HEK293 (cell line): Measurements from ENCODE around the gene SMIM8.

Source experiments
- CTCF ChIA-PET: fragments of 350-600 bp; formaldehyde crosslinking; extraction: SDS; loops from one replicate; lab custom pipeline; 2021; ENCODE audit warnings: antibody characterized with exemption; lab: Yijun Ruan, JAX
- POLR2A ChIA-PET: fragments of 300-600 bp; formaldehyde crosslinking; extraction: SDS; loops from one replicate; lab custom pipeline; 2020; ENCODE audit warnings: antibody characterized with exemption, inconsistent platforms; lab: Yijun Ruan, JAX
- H3K27ac ChIP-seq: fragments of 200-500 bp; sonication (Bioruptor generic); 2 replicates; pipeline ENCODE4 v1.5.1; 2014; ENCODE audit warnings: low read depth, low read length, control low read depth, inconsistent platforms; ENCODE audit errors: extremely low read depth
- H3K36me3 ChIP-seq, 2 experiments: fragments of 200-500 bp in 1 of 2; sonication (Bioruptor generic) in 1 of 2; 1 replicate in 1 of 2; 2 replicates in 1 of 2; pipeline ENCODE4 v1.5.1; 2014 to 2017; ENCODE audit warnings: inconsistent platforms in 2 of 2, low read length in 2 of 2; ENCODE audit not compliant: control insufficient read depth in 2 of 2, insufficient read depth in 1 of 2
- H3K4me1 ChIP-seq: fragments of 200-500 bp; sonication (Bioruptor generic); 2 replicates; pipeline ENCODE4 v1.5.1; 2014; ENCODE audit warnings: mild to moderate bottlenecking, low read length, inconsistent platforms; ENCODE audit not compliant: control insufficient read depth, insufficient read depth
- H3K4me3 ChIP-seq: 2 replicates; pipeline ENCODE4 v1.5.1; 2011; ENCODE audit warnings: low read depth, mild to moderate bottlenecking, control low read depth, low read length, moderate library complexity
- H3K9me3 ChIP-seq: fragments of 200-500 bp; sonication (Bioruptor generic); 2 replicates; pipeline ENCODE4 v1.5.1; 2014; ENCODE audit warnings: low read depth, low read length, inconsistent platforms; ENCODE audit not compliant: control insufficient read depth, insufficient read depth
- ZNF239 ChIP-seq: fragments of 450-650 bp; formaldehyde crosslinking; IDR thresholded peaks from 2 replicates; pipeline ENCODE4 v1.5.1; 2016; ENCODE audit warnings: missing biosample characterization, missing genetic modification characterization
- ZNF654 ChIP-seq: fragments of 450-650 bp; formaldehyde crosslinking; IDR thresholded peaks from 2 replicates; pipeline ENCODE4 v1.5.1; 2016; ENCODE audit warnings: low read depth, missing biosample characterization, missing genetic modification characterization
- TF ChIP-seq, protein P1 (sequence below): fragments of 450-650 bp; formaldehyde crosslinking; IDR thresholded peaks from 2 replicates; pipeline ENCODE4 v1.5.1; 2016; ENCODE audit warnings: missing biosample characterization, missing genetic modification characterization

Gene SMIM8

DNA sequence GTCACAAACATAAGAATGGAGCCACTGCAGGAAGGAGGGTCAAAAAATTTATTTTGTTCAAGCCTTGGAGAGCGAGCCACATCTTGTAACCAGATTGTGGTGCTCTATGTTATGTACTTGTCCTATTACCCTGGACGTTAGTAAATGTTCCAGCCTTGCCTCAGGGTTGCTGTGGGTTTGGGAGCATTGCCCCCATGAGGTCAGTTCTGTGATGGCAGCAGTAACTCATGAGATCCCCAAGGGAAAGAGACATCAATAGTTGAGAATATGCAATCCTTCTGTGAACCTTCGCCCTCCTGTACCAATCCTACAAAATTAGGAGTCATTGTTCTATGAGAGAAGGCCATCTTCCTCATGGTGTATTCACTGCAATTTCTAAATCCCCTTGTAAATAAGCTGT is 68.9 kb downstream of the SMIM8 start:
- H3K4me3 ChIP-seq: no peak overlapping the region
- no peaks in the 10 kb centered on the region for H3K9me3 ChIP-seq
- no peaks in the 10 kb centered on the region for H3K4me1 ChIP-seq
- H3K27ac ChIP-seq: no peak overlapping the region
- CTCF ChIA-PET: interaction anchor here (0.5 to 4.3 kb wide), 11 partner anchors 10 to 1149 kb away, joined by 3 to 23 read pairs (median 3); no protein-coding TSS in a partner anchor
- H3K36me3 ChIP-seq: no peaks in the 10 kb centered on the region
- TF ChIP-seq ZNF239 (tag by site-specific recombination) (no peak), ZNF654 (tag by site-specific recombination) (peak; percentile 66)
- TF ChIP-seq, protein P1, sequence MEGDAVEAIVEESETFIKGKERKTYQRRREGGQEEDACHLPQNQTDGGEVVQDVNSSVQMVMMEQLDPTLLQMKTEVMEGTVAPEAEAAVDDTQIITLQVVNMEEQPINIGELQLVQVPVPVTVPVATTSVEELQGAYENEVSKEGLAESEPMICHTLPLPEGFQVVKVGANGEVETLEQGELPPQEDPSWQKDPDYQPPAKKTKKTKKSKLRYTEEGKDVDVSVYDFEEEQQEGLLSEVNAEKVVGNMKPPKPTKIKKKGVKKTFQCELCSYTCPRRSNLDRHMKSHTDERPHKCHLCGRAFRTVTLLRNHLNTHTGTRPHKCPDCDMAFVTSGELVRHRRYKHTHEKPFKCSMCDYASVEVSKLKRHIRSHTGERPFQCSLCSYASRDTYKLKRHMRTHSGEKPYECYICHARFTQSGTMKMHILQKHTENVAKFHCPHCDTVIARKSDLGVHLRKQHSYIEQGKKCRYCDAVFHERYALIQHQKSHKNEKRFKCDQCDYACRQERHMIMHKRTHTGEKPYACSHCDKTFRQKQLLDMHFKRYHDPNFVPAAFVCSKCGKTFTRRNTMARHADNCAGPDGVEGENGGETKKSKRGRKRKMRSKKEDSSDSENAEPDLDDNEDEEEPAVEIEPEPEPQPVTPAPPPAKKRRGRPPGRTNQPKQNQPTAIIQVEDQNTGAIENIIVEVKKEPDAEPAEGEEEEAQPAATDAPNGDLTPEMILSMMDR (tag by site-specific recombination): peak; percentile 73
- POLR2A ChIA-PET: no interaction called here
